HG03342 (cell line): ENCODE data around the gene PDE1C.

ENCODE experiments used
- ATAC-seq: cut with Tn5 transposase; IDR thresholded peaks from one replicate; pipeline ENCODE4 v1.9.1; 2021; ENCODE audit warnings: mild to moderate bottlenecking, moderate library complexity; ENCODE audit not compliant: unreplicated experiment

PDE1C gene

GRCh38 chr7:31785101-31785500 is 285.1 kb downstream of the PDE1C start:
- ATAC-seq, result no peak

GRCh38 chr7:31783221-31783620 is 287.0 kb downstream of the PDE1C start:
- no peak for ATAC-seq

GRCh38 chr7:31782411-31782991 is 287.7 kb downstream of the PDE1C start:
- peak; percentile 87 for ATAC-seq

- ATAC-seq, result no peak
These were observed 291.9 kb downstream of the PDE1C start for GRCh38 chr7:31778296-31778695.

- no peak for ATAC-seq
These were observed 293.6 kb downstream of the PDE1C start for GRCh38 chr7:31776616-31777015.

- no peak for ATAC-seq
These were observed 294.7 kb downstream of the PDE1C start for GRCh38 chr7:31775556-31775955.

- no peak for ATAC-seq
These were observed 298.0 kb downstream of the PDE1C start for GRCh38 chr7:31772211-31772610.

- no peak for ATAC-seq
These were observed 302.4 kb downstream of the PDE1C start for GRCh38 chr7:31767686-31768358.

GRCh38 chr7:31764462-31764861 is 305.7 kb downstream of the PDE1C start:
- ATAC-seq, result no peak

- ATAC-seq, result no peak
These were observed 306.7 kb downstream of the PDE1C start for GRCh38 chr7:31763548-31763947.

GRCh38 chr7:31761646-31762045 is 308.6 kb downstream of the PDE1C start:
- no peak for ATAC-seq

- no peak for ATAC-seq
These were observed 311.5 kb downstream of the PDE1C start for GRCh38 chr7:31758755-31759154.

GRCh38 chr7:31751726-31752125 is 318.5 kb downstream of the PDE1C start:
- no peak for ATAC-seq

GRCh38 chr7:31748084-31748483 is 322.1 kb downstream of the PDE1C start:
- ATAC-seq, result no peak

GRCh38 chr7:31747553-31747952 is 322.7 kb downstream of the PDE1C start:
- ATAC-seq, result no peak

- peak; percentile 67 for ATAC-seq
These were observed 325.8 kb downstream of the PDE1C start for GRCh38 chr7:31744294-31744874.

GRCh38 chr7:31741852-31742251 is 328.4 kb downstream of the PDE1C start:
- ATAC-seq, result no peak

GRCh38 chr7:31735991-31736982 is 333.9 kb downstream of the PDE1C start:
- peak; percentile 59 for ATAC-seq

GRCh38 chr7:31734456-31734855 is 335.8 kb downstream of the PDE1C start:
- no peak for ATAC-seq

GRCh38 chr7:31729195-31729804 is 340.9 kb downstream of the PDE1C start:
- no peak for ATAC-seq

- ATAC-seq, result no peak
These were observed 345.5 kb downstream of the PDE1C start for GRCh38 chr7:31724696-31725095.
